ENCODE results near the gene NECAB2.

Gene NECAB2

DNA sequence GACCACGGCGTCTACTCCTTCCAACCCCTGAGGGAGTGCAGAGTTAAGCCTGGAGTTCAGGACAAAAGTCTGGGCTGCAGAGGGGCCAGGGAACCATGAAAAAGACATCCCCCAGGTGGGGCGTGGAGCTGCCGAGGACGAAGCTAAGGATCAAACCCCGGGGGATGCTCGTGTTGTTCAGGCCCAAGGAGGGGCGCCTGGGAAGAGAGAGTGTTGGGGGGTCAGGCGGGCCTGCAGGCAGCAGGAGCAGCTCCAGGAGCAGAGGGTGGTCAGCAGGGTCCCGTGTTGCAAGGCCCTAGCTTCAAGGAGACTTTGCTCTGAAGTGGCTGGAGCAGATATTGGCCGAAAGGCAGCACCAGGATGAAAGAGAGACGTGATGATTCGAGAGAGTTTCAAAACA, 26.7 kb downstream of the NECAB2 start:
- DNase-seq, result no peak

DNA sequence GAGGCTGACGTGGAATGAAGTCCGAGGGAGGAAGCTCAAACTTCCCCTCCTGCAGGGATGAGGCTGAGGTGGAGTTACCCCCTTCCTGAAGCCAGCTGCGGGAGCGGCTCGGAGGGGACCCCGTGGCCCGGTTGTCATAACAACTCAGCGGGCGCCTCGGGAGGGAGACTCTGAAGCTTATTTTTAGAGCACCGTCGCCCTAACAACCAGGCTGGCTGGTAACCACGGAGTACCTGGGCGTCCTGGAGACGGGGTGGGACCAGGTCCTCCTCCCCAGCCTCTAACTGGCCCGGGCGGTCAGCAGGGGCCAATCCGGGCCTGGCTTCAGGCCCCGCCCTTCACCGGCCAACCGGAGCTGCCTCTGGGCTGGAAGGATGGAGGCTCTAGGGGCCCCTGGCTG, 27.7 kb downstream of the NECAB2 start:
- DNase-seq, result no peak

DNA sequence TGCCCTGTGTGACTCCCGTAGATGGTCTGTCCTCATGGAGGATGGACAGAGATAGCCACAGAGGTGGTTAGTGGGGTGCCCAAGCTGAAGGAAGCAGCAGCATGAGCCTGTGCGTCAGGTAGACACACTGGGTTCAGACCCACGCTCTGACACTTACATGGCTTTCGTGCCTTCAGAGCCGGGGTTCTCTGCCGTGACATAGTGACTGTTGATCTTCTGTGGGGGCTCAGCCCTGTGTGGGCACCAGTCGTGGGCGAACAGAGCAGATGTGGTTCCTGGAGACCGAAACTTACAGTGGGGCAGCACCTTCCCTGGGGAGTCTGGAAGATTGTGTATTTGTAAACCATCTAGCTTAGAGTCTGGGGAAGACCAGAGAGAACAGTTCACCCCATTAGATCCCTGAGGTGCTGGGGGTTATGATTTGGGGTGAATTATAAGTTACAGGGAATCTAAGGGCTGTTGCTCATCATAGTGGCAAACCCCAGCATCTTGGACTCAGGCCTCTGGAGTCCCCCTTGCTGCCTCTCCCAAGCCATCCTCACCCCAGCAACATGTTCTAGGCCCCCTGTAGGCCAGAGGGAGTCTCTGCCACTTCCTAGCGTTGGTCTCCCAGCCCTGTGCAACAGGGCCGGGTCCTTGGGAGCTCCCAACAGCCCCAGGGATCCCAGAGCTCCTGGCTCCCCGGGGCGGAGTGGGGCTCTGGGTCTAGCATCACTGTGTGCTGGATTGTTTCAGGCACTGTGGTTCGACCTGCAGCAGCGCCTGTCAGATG, 28.6 kb downstream of the NECAB2 start:
- DNase-seq, result no peak

DNA sequence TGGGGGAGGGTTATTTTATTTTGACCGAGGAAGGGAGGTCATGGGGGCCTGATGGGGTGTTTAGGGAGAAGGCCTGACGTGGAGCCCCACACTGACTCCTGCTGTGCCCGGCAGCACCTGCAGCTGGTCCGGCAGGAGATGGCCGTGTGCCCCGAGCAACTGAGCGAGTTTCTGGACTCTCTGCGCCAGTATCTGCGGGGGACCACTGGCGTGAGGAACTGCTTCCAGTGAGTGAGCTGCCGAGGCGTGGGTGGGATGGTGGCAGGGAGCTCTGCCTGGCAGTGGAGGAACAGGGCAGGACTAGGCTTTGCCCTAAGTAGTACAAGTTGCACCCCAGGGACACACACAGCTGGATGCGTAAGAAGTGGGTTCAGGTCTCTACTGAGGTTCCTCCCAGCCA, 30.0 kb downstream of the NECAB2 start:
- DNase-seq, result no peak

DNA sequence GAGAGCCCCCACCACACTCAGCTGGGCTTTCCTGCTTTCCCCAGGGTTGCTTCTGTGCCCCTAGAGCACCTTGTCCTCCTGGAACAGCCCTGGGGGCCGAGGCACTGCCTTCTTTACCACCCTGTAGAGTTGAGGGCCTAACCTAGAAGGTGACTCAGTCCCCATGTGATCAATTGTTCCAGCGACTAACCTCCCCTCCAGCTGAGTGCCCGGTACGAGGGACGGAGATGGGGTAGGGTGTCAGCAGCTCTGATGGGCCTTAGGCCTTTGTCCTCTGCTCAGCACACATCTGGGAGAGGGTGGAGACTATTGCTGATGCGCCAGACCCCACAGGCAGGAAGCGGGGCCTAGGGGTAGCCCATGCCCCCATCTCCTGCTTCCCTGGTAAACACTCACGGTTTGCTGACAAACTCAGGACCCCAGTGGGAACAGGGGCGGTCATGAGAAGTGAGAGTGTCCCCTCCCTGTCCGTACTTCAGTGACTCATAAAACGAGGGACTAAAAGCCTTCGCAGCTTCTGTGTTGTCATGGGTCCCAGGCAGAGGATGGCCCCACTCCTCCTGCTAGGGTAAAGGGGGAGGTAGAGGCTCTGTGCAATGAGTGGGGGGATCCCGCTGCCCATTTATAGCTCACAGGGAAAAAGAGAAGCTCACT, 33.1 kb downstream of the NECAB2 start:
- no peak for DNase-seq

DNA sequence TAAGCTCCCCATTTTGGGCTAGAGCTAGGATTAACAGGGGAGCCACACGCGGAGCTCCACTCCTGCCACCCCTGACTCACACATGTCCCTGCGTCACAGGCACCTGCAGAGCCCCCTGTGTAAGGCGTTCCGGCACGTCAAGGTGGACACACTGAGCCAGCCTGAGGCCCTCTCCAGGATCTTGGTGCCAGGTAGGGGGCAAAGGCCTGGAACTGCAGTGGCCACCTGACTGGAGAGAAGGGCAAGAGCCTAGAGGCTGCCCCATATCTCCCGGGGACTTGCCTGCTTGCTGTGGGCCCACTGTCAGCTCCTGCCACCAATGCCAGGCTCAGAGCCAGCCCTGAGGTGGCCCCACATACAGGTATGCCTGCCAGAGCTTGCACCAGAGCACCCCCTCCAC, 33.7 kb downstream of the NECAB2 start:
- no peak for DNase-seq

DNA sequence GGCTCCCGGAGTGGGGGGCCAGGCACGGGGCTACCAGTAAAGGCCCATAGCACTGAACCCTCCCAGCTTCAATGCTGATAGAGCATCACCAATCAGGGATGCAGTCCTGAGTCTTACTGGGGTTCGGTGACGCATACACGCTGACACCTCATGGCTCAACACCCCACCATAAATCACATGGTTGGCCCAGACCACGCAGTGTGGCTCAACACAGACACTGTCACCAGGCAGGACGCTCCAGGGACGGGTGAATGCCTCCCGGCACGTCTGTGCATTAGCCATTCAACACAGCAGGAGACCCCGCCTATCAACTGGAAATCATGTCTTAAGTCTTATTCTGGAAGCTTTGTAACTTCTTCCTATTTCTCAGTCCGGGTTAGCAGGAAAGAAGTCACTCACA, 35.0 kb downstream of the NECAB2 start:
- DNase-seq, result no peak

DNA sequence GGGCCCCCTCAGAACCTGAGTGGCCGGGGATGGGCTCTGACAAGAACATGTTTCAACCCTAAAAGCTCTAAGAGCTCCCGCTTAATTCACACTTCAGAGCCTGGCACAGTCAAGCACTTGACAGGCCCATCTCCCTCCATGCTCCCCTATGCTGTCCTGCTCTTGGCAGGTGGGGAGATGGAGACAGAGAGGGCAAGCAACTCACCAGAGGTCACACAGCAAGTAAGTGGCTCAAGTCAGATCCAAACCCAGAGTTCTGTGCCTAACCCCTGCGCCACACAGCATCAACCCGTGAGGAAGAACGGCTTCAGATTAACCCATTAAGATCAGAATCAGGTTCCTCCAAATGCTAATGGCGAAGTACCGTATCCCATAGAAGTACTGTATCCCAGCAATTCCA, 36.4 kb downstream of the NECAB2 start:
- DNase-seq, result no peak

DNA sequence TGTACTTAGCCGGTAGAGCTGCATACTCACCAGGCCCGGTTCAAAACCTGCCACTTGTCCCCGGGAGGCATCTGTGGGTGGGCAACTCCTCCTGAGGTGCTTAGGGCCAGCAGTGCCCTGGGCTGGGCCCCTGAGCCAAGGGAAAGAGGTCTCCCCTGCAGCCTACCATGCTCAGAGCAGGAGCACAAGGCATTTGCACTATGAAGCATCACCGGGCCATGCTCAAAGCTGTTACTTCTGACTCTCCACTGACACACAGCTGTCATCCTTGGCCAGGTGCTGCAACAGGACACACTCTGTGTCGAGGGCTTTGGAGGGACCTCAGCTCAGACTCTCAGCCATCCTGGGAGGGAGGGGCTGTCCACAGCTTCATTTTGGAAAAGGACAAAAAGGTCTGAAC, 37.3 kb downstream of the NECAB2 start:
- DNase-seq, result no peak

DNA sequence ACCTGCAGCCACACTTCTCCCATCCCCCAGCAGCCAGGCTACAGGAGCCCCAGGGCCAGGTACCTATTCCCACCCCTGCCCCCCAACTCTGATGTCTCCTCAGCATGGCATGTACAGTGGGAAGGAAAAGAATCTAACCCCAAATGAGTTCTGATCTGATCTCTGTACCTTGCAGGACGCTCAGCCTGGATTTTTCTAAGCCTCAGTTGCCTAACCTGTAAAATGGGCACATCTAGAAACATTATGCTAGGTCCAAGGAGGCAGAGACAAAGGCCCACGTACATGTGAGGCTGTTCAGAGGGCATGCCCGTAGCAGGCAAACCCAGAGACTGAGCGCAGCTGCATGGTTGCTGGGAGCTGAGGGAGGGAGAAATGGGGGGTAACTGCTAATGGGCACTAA, 39.5 kb downstream of the NECAB2 start:
- no peak for DNase-seq

DNA sequence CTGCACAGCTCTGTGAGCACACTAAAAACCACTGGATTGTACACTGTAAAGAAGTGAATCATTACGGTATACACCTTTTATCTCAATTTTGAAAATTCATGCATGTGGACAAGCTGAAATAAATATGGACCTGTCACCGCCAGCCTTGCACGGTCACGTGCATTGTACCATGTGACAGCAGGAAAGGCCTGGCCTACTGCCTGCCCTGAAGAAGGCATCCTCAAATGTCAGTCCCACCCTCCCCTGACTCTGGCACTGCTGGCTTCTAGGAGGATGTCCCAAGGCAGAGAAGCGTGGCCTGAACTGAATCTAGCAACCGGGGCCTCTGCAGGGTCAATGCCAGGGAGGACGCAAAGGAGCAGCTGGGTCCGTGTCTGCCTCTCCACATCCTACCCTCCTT, 39.9 kb downstream of the NECAB2 start:
- DNase-seq, result no peak

DNA sequence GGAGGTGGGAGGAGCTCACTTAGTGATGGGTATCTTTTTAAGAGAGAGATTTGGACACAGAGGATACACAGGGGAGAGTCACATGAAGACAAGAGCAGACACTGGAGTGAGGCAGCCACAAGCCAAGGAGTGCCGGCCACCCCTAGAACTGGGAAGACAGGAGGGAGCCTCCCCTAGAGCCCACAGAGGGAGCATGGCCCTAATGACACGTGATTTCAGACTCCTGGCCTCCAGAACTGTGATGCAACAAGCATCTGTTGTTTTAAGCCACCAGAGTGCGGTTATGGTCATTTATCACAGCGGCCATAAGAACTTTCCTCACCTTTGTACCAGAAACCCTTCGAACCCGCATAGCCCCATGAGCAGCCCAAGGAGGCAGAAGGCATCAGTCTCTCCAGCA, 41.2 kb downstream of the NECAB2 start:
- no peak for DNase-seq

DNA sequence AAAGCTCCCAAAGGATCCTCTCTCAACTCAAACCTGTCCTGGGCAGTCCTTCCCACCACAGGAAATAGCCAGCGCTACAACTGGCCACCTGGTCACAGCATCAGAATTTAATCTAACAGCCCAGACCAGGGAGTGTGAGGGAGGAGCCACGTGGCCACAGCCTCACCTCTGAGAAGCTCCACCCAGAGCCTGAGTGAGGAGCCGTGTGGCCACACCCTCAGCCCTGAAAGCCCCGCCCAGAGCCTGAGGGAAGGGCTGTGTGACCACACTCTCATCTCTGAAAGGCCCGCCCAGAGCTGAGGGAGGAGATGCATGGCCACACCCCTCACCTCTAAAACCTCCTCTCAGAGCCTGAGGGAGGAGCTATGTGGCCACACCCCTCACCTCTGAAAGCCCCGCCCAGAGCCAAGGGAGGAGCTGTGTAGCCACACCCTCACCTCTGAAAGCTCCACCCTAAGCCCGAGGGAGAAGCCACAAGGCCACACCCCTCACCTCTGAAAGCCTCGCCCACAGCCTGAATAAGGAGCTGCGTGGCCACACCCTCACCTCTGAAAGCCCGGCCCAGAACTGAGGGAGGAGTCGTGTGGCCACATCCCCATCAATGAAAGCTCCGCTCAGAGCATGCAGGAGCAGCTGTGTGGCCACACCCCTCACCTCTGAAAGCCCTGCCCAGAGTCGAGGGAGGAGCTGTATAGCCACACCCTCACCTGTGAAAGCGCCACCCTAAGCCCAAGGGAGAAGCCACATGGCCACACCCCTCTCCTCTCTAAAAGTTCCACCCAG, 45.9 kb downstream of the NECAB2 start:
- DNase-seq, result peak; percentile 45 to 67

DNA sequence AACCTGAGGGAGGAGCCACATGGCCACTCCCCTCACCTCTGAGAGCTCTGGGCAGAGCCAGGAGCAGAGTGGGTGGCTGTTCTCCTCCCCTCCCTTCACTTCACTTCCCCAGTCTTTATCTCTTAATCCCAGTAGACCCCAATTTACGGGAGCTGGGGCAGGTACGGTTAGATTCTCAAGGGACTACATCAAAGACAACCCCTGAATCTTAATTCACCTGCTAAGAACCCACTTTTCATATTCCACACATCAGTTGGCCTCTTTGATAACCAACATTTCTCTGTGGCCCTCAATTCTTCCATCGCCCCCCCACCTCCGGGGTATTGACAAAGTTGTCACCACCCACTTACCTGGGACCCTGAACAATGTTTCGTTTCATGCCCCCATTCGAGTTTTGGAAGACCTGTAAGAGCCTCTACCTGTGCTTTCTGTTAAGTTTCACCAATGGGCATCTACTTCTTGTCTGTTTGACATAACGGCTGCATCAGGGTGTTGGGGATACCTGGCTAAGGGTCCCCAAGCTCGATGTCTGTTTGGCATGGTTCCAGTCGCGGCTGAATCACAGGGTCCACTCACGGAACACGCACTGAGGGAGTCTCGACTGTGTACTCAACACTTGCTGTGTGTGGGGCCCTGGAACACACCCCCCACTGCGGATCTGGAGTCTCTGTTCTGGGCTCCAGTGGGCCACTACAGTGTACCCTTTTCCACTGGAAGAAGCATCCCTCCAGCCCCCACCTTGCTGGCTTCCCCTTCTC, 46.7 kb downstream of the NECAB2 start:
- no peak for DNase-seq

DNA sequence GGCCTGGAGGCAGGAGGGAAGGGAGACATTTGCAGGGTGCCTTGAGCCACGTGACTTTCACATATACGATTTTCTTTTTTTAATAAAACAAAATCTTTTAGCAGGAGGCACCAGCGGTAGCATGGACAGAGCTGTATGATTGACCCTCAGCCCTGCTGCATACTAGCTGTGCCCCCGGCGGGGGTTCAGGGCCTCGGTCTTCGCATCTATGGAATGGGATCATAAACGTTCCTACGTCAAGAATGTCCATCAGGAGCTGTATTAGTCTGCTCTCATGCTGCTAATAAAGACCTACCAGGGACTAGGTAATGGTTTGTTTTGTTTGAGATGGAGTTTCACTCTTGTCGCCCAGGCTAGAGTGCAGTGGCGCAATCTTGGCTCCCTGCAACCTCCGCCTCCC, 47.4 kb downstream of the NECAB2 start:
- no peak for DNase-seq

DNA sequence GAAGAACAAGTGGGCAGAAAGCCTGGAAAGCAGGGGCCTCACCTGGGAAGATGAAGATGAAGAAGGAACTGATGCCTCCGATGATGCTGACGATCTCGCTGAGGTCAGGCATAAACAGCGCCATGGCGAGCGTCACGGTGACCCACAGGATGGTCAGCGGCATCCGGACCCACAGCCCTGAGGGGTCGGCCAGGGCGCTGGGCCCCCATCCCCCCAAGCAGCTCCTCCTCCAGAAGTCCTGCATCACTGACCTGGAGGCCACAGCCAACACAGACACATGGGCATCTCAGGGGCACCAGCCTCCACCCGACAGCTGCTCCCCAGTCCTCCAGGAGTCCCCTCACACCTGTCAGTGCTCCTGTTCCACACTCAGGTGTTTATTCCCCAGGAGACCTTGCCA, 48.4 kb downstream of the NECAB2 start:
- DNase-seq, result no peak

DNA sequence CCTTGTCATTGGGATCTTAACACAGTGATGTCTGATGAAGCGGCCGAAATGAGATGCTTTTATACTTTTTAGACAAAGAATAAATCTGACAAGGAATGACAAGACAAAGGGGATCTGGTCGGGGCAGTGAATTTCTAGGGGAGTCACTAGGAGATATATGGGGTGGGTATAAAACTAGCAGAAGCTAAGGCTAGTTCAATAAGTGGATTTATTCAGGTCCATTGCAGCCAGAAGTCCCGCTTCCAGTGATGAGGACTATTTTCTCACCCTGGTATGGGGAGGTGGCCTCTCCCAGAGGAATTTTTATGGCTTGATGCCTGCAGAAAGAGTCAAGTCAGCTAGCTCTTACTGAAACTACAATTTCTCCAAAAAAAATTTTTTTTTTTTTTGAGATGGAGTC, 50.7 kb downstream of the NECAB2 start:
- no peak for DNase-seq

DNA sequence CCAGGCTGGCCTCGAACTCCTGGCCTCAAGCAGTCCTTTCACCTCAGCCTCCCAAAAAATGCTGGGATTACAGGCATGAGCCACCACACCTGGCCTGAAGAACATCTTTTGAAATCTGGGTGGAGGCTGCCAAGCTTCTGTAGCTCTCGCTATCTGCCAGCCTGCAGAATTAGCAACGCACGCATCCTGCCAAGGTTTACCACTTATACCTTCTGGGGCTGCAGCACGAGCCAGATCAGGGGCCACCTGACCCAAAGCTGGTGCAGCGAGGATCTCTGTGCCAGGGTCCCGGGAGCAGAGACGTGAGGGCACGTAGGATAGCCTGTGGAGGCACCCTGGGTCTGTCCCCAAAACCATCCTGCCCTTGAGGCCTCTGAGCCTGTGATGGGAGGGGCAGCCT, 52.3 kb downstream of the NECAB2 start:
- no peak for DNase-seq

DNA sequence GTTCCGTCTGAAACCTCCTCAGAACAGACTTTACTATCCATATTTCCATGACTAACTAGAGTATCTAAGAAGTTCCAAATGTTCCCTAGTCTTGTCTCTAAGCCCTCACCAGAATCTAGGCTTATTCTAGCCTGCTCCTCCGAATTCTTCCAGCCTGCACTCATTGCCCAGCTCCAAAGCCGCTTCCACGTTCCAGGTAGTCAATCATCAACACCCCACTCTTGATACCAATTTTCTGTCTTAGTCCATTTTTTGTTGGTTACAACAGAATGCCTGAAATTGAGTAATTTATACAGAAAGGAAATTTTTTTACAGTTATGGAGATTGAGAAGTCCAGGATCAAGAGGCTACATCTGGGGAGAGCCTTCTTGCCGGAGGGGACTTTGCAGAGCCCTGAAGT, 53.4 kb downstream of the NECAB2 start:
- DNase-seq, result no peak

DNA sequence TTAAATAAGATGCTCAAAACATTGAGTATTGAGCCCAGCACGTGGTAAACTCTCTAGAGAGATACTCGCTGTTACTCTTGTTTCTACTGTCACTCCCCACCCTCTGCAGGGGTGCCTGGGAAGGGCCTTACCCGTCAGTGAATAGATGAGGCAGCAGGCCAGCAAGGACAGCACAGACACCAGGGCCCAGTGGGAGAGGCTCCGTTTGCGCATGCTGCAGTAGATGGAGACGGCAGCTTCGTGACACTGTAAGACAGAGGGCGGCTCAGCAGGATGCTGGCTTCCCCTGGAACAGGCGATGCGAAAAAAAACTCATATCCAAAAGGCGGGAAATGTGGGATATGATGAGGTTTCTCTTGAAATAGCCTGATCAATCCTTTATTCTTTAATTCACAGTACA, 54.6 kb downstream of the NECAB2 start:
- DNase-seq, result no peak

DNA sequence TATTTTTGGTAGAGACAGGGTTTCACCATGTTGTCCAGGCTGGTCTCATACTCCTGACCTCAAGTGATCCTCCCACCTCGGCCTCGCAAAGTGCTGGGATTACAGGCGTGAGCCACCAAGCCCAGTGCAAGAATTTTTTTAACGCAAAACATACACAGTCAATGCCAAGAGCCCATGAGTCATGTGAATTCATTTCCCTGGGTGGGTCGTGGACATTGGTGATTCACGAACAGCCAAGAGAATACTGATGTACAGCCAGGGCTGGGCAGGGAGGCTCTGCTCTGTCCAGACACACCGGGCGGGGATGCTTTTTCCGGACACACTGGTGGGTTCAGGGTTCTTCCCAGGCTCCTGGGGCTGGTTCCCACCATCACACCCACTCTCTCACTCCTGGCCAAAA, 56.8 kb downstream of the NECAB2 start:
- DNase-seq, result no peak

DNA sequence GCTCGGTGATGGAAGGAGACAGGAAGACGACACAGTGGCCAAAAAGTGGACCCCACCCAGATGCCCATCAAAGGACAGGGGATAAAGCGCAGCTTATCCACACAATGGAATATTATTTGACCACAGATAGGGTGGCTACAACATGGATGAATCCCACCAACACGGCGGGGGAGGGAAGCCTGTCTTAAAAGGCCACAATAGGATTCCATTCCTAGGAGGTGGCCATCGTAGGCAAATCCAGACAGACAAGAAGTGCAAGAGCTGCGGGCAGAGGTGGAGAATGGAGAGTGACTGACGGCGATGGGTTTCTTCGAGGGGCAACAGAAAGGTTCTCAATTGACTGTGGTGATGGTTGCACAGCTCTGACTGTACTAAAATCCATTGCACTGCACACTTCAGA, 58.6 kb downstream of the NECAB2 start:
- no peak for DNase-seq

DNA sequence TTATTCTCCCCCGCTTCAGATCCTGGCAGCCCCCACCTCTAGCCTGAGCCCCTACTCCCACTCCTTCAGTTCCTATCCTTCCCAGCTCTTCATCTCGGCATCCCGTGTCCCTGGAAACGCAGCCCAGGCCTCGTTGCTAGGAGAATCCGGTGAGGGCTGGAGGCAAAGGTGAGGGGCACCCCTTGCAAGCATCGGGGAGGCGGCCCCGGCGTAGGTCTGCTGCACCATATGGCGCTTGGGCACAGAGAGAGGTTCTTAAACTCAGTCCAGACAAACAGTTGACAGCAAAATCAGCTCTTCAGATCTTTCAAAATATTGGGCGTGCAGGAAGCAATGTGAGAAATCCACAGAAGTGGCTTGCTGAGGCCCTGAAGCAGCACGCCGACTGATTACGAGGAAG, 59.6 kb downstream of the NECAB2 start:
- DNase-seq, result no peak

Data from CD4-positive, alpha-beta T cell treated with Interleukin-4 for 1 hour (primary cell).